ENCODE results near the gene PCDH12.

The PCDH12 gene

DNA sequence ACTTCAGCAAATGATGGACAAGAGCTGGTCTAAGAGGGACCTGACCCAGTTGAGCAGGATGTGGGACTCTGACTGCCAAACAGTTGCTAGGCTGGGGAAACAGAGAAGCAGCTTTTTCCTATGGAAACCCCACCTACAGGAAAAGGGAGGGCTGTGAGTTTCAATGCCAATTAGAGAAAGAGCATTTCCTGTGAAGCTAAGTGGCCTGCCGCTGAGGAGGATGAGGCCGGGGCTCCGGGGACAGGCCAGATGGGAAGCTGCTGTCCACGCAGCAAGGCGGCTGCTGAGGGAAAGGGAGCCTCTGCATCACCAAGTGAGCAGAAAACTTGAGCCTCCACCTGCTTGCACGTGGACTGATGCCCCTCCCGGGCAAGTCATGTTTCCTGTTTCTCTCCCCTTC lies at the start of gene PCDH12:
Gene PCDH12 (minus strand): TSS at position 90 of the 400 bp plus-strand sequence. CDS start 351 bp downstream, outside the sequence.
- FAIRE-seq = no peak

DNA sequence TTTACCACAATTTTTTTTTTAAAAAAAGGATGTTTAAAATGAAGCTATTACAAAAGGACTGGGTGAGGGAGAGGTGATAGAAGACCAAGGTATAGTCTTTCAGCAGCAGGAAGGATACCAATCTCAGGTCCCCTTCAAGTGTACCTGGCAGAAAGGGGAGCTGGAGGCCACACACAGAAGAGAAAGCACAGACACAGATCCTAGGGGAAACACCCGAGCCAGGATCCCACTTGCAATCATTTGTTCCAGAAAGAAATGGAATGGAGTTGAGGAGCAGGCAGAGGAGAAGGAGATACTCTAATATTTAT lies 49.2 kb upstream of the PCDH12 start:
- FAIRE-seq = no peak

DNA sequence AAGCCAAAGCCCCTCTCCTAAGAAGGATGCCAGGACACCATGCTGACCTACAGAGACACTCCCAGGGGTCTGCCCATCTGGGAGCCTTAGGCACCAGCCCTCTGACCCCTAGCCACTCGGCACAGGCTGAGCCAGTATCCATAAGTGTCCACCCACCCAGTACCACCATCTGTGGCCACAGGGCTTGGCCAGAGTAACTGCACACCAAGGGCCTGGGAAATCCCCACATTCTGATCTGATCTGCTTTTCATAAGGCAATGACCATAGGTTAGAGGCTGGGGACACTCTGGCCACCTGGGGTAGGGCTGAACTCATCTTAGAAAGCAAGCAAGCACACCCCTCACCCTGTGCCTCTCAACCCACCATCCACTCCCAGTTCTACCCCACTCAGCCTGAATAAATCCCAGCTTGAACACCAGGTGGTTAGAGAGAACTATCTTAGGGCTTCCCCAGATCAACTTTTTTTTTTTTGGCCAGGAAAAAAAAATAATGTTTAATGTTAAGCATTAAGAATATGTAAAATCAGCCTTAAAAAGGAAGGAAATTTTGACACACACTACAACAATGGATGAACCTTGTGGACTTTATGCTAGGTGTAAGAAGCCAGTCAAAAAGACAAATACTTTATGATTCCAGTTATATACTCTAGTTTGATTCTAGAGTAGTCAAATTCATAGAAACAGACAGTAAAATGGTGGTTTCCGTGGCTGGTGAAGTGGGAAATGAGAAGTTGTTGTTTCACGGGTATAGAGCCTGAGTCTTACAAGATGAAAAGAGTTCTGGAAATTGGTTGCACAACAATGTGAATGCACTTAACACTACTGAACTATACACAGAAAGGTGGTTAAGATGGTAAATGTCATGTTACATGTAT lies 48.6 kb upstream of the PCDH12 start:
- no peak for FAIRE-seq

- FAIRE-seq = no peak
Measured at GRCh38 chr5:142003266-142003800, 45.3 kb upstream of the PCDH12 start.

DNA sequence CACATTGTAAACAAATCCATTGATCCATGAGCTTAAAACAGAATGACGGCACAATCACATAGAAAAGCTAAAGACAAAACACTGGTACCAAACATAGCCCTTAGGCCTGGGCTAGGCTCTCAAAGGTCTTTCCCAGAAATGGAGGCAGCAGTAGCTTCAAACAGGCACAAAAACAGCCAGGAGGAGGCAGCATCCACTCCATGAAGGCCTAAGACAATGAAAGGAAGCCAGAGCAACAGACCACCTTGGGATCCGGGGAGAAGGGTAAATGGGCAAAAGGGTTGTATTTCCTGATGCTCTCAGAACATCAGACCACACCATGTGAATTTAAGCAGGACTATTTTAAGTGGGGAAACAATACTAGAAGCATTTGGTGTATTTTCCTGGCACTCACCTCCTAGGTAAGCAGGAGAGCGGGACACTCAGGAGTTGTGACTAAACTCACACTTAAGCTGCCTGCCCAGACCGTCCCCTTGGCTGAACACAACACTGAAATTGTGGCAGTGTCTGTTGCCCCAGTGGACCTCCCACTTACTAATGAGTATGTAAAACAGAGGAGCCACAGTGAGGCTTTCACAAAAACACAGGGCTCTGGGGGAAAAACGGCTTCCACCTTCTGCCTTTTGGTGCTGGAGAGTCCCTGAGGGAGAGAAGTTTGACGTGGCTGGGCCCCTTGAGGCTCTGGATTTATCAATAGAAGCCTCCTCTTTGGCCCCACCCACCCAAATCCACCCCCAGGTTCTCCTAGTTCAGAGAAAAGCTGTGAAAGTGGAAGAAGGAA lies 42.9 kb upstream of the PCDH12 start:
- FAIRE-seq = no peak

DNA sequence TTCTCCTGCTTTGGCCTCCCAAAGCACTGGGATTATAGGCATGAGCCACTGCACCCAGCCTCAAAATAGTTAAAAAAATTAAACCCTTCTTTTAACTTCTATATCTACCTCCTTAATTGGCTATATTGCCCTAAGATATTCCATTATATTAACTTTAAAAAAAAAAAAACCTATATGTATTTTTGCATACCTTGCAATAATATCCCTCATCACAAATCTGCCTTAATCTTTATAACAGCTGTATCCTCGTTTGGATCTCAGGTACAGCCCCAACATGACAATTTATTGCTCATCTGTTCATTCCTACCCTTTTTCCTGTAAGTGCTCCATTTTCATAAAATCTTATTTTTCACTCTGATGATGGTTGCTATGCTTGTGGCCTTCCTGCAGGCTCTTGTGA lies 42.2 kb upstream of the PCDH12 start:
- FAIRE-seq = no peak

- no peak for FAIRE-seq
Measured at GRCh38 chr5:141997358-141997960, 39.5 kb upstream of the PCDH12 start.

GRCh38 chr5:141995656-141996055 lies 37.7 kb upstream of the PCDH12 start:
- FAIRE-seq = no peak

DNA sequence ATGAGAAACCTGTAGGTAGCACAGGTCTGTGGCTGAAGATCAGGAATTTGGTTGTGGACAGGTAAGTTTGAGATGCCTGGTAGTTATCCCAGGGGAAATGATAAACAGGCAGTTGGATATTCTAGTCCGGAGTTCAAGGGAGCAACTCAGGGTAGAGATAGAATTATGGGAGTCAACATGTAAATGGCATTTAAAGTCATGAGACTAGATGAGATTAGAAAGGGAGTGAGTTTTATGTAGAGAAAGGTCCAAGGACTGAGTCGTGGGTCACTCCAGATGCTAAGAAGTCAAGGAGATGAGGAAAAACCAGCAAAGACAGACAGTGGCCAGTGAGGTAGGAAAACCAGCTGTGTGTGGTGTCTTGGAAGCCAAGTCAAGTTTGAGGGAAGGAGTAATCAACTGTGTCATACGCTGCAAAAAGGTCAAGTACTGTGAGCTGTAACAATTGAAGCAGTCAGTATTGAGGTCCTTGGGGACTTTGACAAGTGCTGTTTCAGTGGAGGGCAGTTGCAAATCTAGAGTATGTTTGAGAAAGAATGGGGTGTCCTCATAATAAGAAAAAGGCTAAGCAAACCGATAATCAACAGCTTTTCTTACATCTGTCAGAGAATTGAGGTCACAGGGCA lies 36.6 kb upstream of the PCDH12 start:
- no peak for FAIRE-seq

DNA sequence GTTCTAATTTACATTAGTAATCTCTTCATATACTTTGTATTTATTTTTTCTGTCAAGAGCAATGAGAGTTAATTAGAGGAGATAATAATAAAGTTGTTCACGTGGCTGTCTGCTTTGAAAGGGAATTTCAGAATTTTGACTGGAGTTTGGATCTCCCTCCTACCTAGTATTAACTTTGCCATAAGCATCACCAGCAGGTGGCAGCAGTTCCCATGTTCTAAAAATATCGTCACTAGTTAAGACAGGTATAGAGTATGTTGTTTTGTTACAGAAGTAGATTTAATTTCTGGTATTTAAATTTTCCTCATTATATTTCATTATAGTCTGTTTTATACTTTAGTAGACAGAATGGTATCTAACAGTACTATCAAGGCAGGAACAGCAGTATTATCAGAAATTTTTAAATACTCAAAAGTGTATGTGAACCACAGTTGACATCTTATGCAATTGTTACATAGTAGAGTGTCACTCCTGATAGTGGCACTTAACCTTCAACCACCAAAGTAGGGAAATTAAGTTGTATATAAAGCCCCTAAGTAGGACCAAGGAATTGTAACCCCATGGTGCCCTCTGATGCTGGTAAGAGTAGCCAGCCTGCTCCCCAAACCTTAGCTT lies 34.5 kb upstream of the PCDH12 start:
- peak; percentile 96 for FAIRE-seq

- no peak for FAIRE-seq
Measured at GRCh38 chr5:141989720-141990119, 31.7 kb upstream of the PCDH12 start.

GRCh38 chr5:141986072-141986471 lies 28.1 kb upstream of the PCDH12 start:
- FAIRE-seq = no peak

- FAIRE-seq = no peak
Measured at GRCh38 chr5:141982626-141983025, 24.6 kb upstream of the PCDH12 start.

DNA sequence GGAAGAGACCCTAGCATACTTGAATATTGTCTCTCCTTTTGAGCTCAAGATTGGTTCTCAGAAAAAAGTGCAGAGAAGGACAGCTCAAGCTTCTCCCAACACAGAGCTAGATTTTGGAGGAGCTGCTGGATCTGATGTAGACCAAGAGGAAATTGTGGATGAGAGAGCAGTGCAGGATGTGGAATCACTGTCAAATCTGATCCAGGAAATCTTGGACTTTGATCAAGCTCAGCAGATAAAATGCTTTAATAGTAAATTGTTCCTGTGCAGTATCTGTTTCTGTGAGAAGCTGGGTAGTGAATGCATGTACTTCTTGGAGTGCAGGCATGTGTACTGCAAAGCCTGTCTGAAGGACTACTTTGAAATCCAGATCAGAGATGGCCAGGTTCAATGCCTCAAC lies 20.4 kb upstream of the PCDH12 start:
- FAIRE-seq = no peak

DNA sequence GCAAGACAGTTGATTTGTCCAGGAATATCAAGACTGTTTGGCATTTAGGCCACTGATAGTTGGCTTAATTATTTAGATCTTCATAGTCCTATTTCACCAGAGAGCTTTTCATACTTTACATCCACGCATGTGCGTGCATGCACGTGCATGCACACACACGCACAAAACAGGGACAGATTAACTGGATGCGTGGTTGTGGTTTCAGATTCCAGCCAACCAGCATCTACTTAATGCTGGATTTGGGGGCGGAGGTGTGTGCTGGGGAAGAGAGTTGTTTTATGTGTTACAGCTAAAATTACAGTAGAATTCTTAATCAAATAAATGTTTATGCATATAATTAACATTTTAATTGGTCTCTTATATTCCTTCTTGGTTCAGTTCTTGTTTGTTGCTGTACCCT lies 18.2 kb upstream of the PCDH12 start:
- no peak for FAIRE-seq

DNA sequence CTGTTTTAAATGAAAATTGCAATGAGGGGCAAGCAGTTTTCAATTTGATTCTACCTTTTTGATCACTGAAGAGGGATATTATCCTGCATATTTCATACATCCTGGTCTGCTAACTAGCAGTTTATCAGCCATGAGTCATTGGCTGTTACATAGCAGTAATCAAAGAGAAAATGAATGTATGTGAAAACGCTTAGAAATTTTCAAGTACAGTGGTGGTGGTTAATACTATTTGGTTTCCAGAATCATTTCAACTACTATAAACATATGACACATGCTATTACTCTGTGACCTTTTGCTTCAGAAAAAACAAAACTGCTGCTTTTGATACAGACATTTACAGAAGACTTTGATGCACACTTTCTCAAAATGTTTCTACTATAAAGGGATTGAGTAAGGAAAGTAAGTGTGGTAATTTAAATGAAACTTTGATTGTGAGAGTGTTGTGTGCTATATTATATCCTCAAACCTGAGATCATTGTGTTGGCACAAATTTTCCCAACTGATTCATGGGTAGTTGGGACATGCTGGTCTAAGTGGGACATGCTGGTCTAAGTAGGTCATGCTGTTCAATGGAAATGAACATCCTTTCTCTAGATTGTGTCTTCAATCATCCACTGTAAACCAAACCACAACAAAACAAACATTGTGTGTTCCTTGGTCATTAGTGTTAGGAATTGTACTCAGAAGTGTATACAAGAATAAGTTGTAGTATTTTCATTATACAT lies 16.0 kb upstream of the PCDH12 start:
- FAIRE-seq = no peak

DNA sequence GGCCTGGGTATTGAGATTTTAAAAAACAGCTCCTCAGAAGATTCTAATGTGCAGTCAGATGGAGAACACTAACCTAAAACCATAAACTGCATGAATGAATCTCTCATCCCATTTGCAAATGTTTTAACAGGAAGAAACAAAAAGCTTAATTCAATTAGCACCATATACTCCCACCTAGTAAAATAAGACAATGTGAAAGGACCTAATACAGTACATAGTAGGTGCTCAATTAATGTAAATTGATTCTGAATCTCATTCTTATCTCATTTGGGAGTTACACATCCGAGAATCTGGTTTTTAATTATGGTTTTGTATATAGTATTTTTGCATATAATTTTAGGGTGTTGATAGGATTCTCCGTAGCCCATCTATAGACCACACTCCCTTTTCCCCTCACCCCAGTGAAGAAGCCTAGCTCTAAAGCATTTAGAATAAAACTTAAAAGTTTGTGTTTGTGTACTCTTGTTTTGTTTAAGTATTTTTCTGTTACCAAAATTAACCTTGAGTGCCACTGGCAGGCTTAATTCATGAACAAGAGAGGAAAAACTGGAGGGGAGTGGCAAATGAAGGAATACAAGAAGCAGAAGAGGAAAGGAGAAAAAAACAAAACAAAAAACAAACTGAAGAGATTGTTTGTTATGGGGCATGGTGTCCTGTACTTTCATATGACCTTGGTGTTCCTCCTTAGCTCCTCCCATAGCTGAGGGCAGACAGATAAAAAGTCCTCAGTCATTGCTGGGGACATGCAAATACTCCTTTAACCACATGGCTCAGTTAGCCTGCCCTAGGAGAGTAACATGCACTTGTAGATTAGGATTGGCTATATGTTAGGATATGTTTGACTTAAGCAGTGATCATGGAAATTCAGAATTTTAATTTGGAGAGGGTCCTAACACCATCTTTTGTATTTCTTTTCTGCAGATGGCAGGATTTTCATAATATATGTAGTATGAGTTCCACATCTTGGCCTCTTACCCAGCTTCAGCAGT lies 12.1 kb upstream of the PCDH12 start:
- FAIRE-seq = no peak

DNA sequence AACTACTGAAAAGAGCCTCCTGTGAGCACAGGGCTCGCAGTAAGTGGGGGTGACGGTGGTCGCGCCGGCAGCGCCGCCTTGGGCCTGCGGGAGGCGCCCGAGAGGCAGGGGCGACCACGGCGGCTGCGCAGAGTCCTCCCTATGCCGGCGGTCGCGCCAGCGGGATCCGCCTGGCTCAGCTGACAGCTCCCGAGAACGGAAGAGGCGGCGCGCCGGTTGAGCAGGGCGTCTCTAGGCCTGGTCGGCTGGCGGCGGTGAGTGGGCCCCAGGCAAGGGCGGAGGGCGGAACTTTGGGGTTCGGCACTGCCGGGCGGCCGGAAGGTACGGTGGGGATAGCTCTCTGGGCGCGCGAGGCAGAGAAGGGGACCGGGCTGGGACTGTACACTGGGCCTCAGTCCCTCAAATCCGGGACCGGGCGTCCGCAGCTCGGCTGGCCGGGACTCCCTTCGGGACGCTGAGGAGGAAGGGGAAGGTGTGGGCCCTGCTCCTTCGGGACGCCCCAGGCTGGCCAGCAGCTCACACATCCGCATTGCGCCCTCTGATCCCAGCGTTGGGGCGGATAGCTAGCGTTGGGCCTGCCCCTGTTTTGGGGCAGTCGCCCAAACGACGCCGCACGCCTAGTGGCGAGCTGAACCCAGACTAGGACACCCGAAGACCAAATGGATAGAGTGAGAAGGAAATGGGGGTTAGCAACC lies 11.1 kb upstream of the PCDH12 start, which contains the start of gene RNF14:
Gene RNF14 (plus strand): TSS at position 192 of the 695 bp plus-strand sequence. CDS start 4,484 bp downstream, outside the sequence.
- peak; percentile 60 for FAIRE-seq

DNA sequence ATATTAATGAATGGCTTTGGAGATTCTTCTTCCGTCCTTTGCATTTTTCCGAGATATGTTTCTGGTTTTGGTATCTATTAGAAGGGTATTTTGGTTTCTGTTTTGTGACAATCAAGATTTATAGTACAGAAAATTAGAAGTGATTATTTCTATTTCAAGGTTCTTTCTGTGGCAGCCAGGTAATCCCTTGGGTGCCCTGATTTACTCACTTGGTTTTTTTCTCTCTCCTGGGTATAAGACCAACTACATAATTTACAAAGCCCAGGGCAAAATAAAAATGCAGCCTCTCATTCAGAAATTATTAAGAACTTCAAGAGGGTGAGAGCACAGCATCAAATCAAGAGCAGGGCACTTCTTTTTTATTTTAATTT lies 8.9 kb upstream of the PCDH12 start:
- FAIRE-seq = no peak

All from G401.6 (cell line).